ENCODE data around the gene BBOF1. TPM values are rescaled to one million over a fixed set of nuclear protein-coding genes. Genes with fewer than 3 reads are reported as not detected.

Gene BBOF1
- total RNA-seq (2011; cell fraction: chromatin; rRNA removed; ENCODE audit: low replicate concordance) = 4.3 and 14.3 TPM in 2 replicates
- total RNA-seq (2011; cell fraction: nucleolus; rRNA removed) = 1.7 and 2.8 TPM in 2 replicates
- total RNA-seq (2011; cell fraction: nucleoplasm; rRNA removed) = 4.1 and 7.0 TPM in 2 replicates
- total RNA-seq (2014; rRNA removed) (2.9 and 4.3 TPM in 2 replicates), total RNA-seq (2014; rRNA removed; fragmentation: Illumina TruSeq; extraction: Trizol) (4.3 and 4.8 TPM in 2 replicates), total RNA-seq (2015; rRNA removed; fragmentation: Illumina TruSeq; extraction: Trizol) (3.4 and 4.9 TPM in 2 replicates), total RNA-seq (2021) (1.4 and 1.5 TPM in 2 replicates), polyA plus RNA-seq (2011; rRNA removed) (3.4 and 4.8 TPM in 2 replicates), polyA plus RNA-seq (2014; fragmentation: Illumina TruSeq; extraction: Trizol) (3.7 and 4.2 TPM in 2 replicates), polyA plus RNA-seq (2014; fragmentation: Nextera tagmentation; extraction: Ambion mirVana) (1 to 10 TPM; 1.3 to 1.7 TPM), polyA plus RNA-seq (2014; rRNA removed) (3.3 and 3.7 TPM in 2 replicates), polyA minus RNA-seq (2011; rRNA and poly(A)+ RNA removed) (2.7 and 3.4 TPM in 2 replicates), Bru-seq, nascent RNA (percentile 43 among the genes with signal in this experiment), BruChase-seq, experiment 1, labeled RNA remaining after a 2-hour chase (percentile 42 among the genes with signal in this experiment), BruChase-seq, experiment 2, labeled RNA remaining after a 6-hour chase (percentile 44 among the genes with signal in this experiment)
- polyA plus RNA-seq (2011; cell fraction: cytosol; rRNA removed) = 0.25 and 1.1 TPM in 2 replicates
- 3.8 and 6.0 TPM in 2 replicates for polyA plus RNA-seq (2011; cell fraction: nucleus; rRNA removed)
- 3.2 and 3.8 TPM in 2 replicates for polyA plus RNA-seq (2012)
- 1.4 TPM in 1 of 2 replicates, not detected in the other for polyA minus RNA-seq (2011; cell fraction: cytosol; rRNA and poly(A)+ RNA removed)
- 2.6 and 3.6 TPM in 2 replicates for polyA minus RNA-seq (2011; cell fraction: nucleus; rRNA and poly(A)+ RNA removed)
- long read RNA-seq, experiment 1, partial matches to known transcripts = 0 of 8 reads
- long read RNA-seq, experiment 1, other reads (novel, unspliced or antisense) = 6 of 8 reads
- long read RNA-seq, experiment 2, partial matches to known transcripts = 0 of 1 reads
- long read RNA-seq, experiment 2, other reads (novel, unspliced or antisense) = 1 of 1 reads
- long read RNA-seq, experiment 3, partial matches to known transcripts = 0 of 4 reads
- long read RNA-seq, experiment 3, other reads (novel, unspliced or antisense) = 4 of 4 reads

GRCh38 chr14:74018586-74019407 lies at the start of gene BBOF1, which contains the start of gene ENTPD5:
Gene BBOF1, plus strand, starts transcription at chr14:74019349. Its CDS starts 130 bp downstream, at chr14:74019479.
Gene ENTPD5, minus strand, starts transcription at chr14:74019288. Its CDS starts 31,186 bp downstream, at chr14:73988102.
- H3K79me2 ChIP-seq (ENCODE audit: control insufficient read depth, insufficient read depth, low read length) = peaks cover 16% of the 10 kb centered on the region
- BruUV-seq (replicated peaks) = TSS peak; percentile 64
- intact Hi-C loops (cut with micrococcal nuclease) = loop anchor here (5.0 kb wide), 1 partner anchor 66 kb away; the partner anchor contains the start of genes COQ6 and FAM161B
- POLR2A ChIA-PET = interaction anchor here (0.6 to 1.6 kb wide), 4 partner anchors 8 to 1116 kb away, joined by 5 to 6 read pairs (median 6); no protein-coding TSS in a partner anchor
- peak; percentile 19 for FAIRE-seq
- H3K9me1 ChIP-seq (ENCODE audit: control insufficient read depth, insufficient read depth, low read length) = no peaks in the 10 kb centered on the region
- peaks cover 17 to 28% of the 10 kb centered on the region in 2 experiments; a peak in 4 of 5 replicates for H3K4me1 ChIP-seq (replicated peaks in 1 of 2; ENCODE audit: control insufficient read depth in 2 of 2, insufficient read depth in 2 of 2, low read length in 2 of 2)
- peak within 1 kb of the TSS; percentile 63 for H3K4me3 ChIP-seq
- H3K4me2 ChIP-seq (ENCODE audit: insufficient read depth, low read length) = peak within 1 kb of the TSS; percentile 78
- peak; percentile 90 for ATAC-seq
- no peaks in the 10 kb centered on the region for H3K27me3 ChIP-seq (ENCODE audit: control insufficient read depth in 2 of 2, insufficient read depth in 2 of 2, low read length in 2 of 2)
- DNase-seq (ENCODE audit: extremely low read depth in 1 of 4, low spot score in 3 of 4) = peak; percentile 86 to 90 (median 88)
- WGBS (ENCODE audit: insufficient coverage, low coverage, missing lambda C conversion rate) = under 1% methylated on average over 46 of the region's 93 CpGs
- H3K9me3 ChIP-seq (replicated peaks; ENCODE audit: control insufficient read depth, insufficient read depth, low read depth, low read length) = no peaks in the 10 kb centered on the region
- H3K9ac ChIP-seq (ENCODE audit: insufficient read depth in 1 of 2, low read depth in 2 of 2, low read length in 2 of 2) = peak within 1 kb of the TSS; percentile 96 to 99
- in situ Hi-C loops (cut with MboI) = no loop called here
- no peaks in the 10 kb centered on the region for H4K20me1 ChIP-seq (replicated peaks; ENCODE audit: control insufficient read depth, insufficient read depth, low read length)
- H2AFZ ChIP-seq (ENCODE audit: low read depth, low read length) = peak within 1 kb of the TSS; percentile 84
- H3K27ac ChIP-seq (ENCODE audit: extremely low read depth, low read depth, low read length) = peak within 1 kb of the TSS; percentile 89
- peaks cover 9% of the 10 kb centered on the region; the same call in 1 of the 3 replicates for H3K36me3 ChIP-seq (ENCODE audit: control insufficient read depth, insufficient read depth, low read length)
- CTCF ChIA-PET (ENCODE audit: low intra/inter-chr PET ratio) = no interaction called here
- TF ChIP-seq STAT5A (IDR thresholded peaks at IDR 0.05; ENCODE audit: borderline replicate concordance, low read length) (no peak), UBTF (IDR thresholded peaks at IDR 0.05; ENCODE audit: borderline replicate concordance in 1 of 2, low read depth in 2 of 2, low read length in 2 of 2) (peak in 1 of 2 experiments; percentile 34; a peak in 1 of 4 replicates), ZNF134 (CRISPR knock-in tag; conservative IDR thresholded peaks at IDR 0.05) (no peak), POLR2AphosphoS5 (IDR thresholded peaks at IDR 0.05; ENCODE audit: control insufficient read depth, insufficient read depth, low read depth, low read length) (peak; percentile 66; the same call in 1 of the 2 replicates), XRCC5 (IDR thresholded peaks at IDR 0.05; ENCODE audit: low read depth, low read length) (no peak), E2F6 (IDR thresholded peaks at IDR 0.05; ENCODE audit: borderline replicate concordance in 1 of 2, extremely low read depth in 1 of 2, insufficient read depth in 1 of 2, insufficient read length in 1 of 2, low read depth in 1 of 2, low read length in 1 of 2, poor library complexity in 1 of 2, severe bottlenecking in 1 of 2) (peak; percentile 53 to 87), CREB1 (IDR thresholded peaks at IDR 0.05) (peak; percentile 95), CREB1 (CRISPR knock-in tag; IDR thresholded peaks at IDR 0.05) (peak; percentile 87), ARID1B (IDR thresholded peaks at IDR 0.05) (no peak), CREB3L1 (IDR thresholded peaks at IDR 0.05; ENCODE audit: borderline replicate concordance, low read depth) (peak; percentile 62; the same call in 1 of the 2 replicates)

All from K562 (cell line).